Measurements from ENCODE around the gene RAD51. TPM values are rescaled to one million over a fixed set of nuclear protein-coding genes. Genes with fewer than 3 reads are reported as not detected.
A peak's percentile ranks its signal among the peaks of the same experiment; 100 is the strongest.

Gene RAD51
- total and polyA plus RNA-seq, 9 donors, result 0.41 to 2.5 (median 0.73) TPM; not detected in 3

DNA sequence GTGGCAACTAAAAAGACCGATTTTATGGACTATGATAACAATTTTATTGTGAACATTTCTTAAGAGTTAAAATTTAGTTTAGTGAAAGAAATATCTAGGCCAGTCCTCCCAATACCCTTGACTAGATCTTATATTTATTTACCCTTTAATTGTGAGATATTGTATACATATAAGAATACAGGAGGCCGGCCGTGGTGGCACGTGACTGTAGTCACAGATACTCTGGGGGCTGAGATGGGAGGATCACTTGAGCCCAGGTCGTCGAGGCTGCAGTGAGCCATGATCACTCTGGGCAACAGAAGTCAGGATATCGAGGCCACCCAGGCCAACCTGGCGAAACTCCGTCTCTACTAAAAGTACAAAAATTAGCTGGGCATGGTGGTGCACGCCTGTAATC is 60.8 kb downstream of the RAD51 start:
- H3K9me3 ChIP-seq, result no peaks in the 10 kb centered on the region
- H3K27me3 ChIP-seq, result no peaks in the 10 kb centered on the region
- DNase-seq, result no peak
- H3K4me3 ChIP-seq, result peak overlapping the region; percentile 68
- WGBS, 3 donors, result 56 to 68% (median 59%) methylated on average over 10 of the region's 10 CpGs
- TF ChIP-seq, protein P1, sequence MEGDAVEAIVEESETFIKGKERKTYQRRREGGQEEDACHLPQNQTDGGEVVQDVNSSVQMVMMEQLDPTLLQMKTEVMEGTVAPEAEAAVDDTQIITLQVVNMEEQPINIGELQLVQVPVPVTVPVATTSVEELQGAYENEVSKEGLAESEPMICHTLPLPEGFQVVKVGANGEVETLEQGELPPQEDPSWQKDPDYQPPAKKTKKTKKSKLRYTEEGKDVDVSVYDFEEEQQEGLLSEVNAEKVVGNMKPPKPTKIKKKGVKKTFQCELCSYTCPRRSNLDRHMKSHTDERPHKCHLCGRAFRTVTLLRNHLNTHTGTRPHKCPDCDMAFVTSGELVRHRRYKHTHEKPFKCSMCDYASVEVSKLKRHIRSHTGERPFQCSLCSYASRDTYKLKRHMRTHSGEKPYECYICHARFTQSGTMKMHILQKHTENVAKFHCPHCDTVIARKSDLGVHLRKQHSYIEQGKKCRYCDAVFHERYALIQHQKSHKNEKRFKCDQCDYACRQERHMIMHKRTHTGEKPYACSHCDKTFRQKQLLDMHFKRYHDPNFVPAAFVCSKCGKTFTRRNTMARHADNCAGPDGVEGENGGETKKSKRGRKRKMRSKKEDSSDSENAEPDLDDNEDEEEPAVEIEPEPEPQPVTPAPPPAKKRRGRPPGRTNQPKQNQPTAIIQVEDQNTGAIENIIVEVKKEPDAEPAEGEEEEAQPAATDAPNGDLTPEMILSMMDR (IDR thresholded peaks at IDR 0.05), result no peak
- TF ChIP-seq POLR2A (IDR thresholded peaks at IDR 0.05) (no peak), EP300 (IDR thresholded peaks at IDR 0.05) (no peak)
- H3K27ac ChIP-seq, result peak overlapping the region; percentile 22 to 83
- H3K36me3 ChIP-seq, result no peaks in the 10 kb centered on the region
- H3K4me1 ChIP-seq (ENCODE audit: insufficient read depth), result peaks cover 1% of the 10 kb centered on the region
- intact Hi-C loops (cut with DNase I), result loop anchor here in 1 of 4 donors (10.0 kb wide), 1 partner anchor 191 kb away; the partner anchor contains the start of genes CCDC32 and RPUSD2

DNA sequence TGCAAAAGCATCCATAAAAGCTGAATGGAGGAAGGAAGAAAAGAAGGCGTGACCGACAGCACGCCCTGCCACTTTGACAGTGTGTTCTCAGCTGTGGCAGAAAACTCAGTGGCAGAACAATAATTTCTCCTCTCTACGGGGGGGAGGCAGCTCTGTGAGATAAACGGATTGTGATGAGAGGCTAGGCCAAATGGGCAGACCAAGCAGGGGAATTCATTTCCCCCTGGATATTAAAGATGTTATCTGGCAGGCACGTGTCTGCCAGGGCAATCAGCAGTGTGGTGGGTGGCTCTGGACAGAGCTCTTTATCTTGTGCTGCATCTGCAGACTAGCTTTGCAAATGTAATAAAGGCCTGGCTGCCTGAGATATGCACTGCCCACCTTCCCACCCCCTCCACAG is 62.0 kb downstream of the RAD51 start:
- intact Hi-C loops (cut with DNase I), result loop anchor here in 1 of 4 donors (10.0 kb wide), 1 partner anchor 192 kb away; the partner anchor contains the start of genes CCDC32 and RPUSD2
- H3K27ac ChIP-seq, result no peak overlapping the region
- no peak for TF ChIP-seq EP300 (IDR thresholded peaks at IDR 0.05)
- TF ChIP-seq, protein P1 (IDR thresholded peaks at IDR 0.05), result no peak
- TF ChIP-seq POLR2A (IDR thresholded peaks at IDR 0.05), result no peak
- H3K36me3 ChIP-seq, result no peaks in the 10 kb centered on the region
- peaks cover 1% of the 10 kb centered on the region for H3K4me1 ChIP-seq (ENCODE audit: insufficient read depth)
- DNase-seq, result no peak
- no peaks in the 10 kb centered on the region for H3K9me3 ChIP-seq
- 44 to 54% (median 49%) methylated on average over 6 of the region's 6 CpGs for WGBS, 3 donors
- no peaks in the 10 kb centered on the region for H3K27me3 ChIP-seq
- no peak overlapping the region for H3K4me3 ChIP-seq

DNA sequence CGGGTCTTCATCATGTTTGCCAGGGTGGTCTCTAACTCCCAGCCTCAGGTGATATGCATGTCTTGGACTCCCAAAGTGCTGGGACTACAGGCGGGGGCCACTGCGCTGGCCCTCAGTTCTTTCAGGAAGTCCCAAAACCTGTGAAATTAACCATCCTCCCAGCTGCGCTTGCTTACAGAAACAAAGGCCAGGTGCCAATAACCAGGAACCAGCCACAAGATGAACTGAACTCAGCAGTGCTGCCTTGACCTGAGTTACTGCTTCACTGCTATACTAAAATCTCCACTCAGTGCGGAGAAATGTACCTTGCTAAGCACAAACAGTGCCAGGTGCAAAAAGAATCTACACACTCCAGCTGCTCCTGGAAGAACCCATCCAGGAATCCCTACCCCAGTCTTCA is 65.0 kb downstream of the RAD51 start:
- TF ChIP-seq EP300 (IDR thresholded peaks at IDR 0.05), result no peak
- TF ChIP-seq, protein P1 (IDR thresholded peaks at IDR 0.05), result no peak
- TF ChIP-seq POLR2A (IDR thresholded peaks at IDR 0.05), result no peak
- Histone ChIP-seq H3K4me3 (no peak overlapping the region), H3K36me3 (no peaks in the 10 kb centered on the region), H3K27ac (no peak overlapping the region), H3K4me1 (ENCODE audit: insufficient read depth) (peaks cover 7% of the 10 kb centered on the region), H3K27me3 (no peaks in the 10 kb centered on the region), H3K9me3 (no peaks in the 10 kb centered on the region)
- intact Hi-C loops (cut with DNase I), result loop anchor here in 1 of 4 donors (10.0 kb wide), 1 partner anchor 195 kb away; the partner anchor contains the start of genes CCDC32 and RPUSD2
- WGBS, 3 donors, result 86 to 97% (median 95%) methylated on average over 5 of the region's 5 CpGs
- DNase-seq, result no peak

DNA sequence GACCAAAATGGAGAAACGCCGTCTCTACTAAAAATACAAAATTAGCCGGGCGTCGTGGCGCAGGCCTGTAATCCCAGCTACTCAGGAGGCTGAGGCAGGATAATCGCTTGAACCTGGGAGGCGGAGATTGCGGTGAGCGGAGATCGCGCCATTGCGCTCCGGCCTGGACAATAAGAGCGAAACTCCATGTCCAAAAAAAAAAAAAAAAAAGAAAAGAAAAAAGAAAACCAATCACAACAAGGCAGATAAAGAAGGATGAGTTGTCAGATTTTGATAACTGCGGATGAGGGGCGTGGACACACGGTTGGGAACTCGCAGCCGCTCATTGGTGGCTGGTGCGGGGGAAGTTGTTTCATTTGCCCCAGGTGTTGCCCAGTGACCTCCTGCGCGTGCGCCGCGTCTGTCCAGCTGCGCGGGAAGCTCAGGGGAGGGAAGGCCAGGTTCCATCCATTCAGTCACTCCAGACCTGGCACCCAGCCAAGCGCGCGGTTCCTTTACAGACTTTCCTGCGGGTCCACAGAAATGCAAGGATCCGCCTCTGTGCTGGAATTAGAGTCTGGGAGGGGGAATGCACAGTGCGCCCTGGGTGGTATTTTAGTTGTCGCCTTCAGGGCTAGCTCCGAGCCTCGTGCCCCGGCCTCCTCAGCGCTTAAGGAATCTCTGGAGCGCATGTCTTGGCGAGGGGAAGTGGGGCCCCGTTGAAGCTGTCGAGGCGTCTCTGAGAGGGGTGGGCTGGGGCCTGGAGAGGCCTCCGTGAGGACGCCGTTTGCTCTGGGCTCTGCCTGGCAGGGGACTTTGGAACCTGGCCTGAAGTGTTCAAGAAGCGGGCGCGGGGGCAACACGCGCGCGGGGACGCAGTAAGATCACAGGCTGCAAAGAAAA is 68.2 kb downstream of the RAD51 start:
- peak; percentile 79 to 87 (median 82) for DNase-seq
- Histone ChIP-seq H3K27ac (peak overlapping the region; percentile 75 to 89), H3K27me3 (no peaks in the 10 kb centered on the region), H3K4me1 (ENCODE audit: insufficient read depth) (peaks cover 7% of the 10 kb centered on the region), H3K36me3 (no peaks in the 10 kb centered on the region), H3K4me3 (peak overlapping the region; percentile 69), H3K9me3 (no peaks in the 10 kb centered on the region)
- 26 to 31% (median 28%) methylated on average over 50 to 55 of the region's 55 CpGs for WGBS, 3 donors
- TF ChIP-seq EP300 (IDR thresholded peaks at IDR 0.05) (no peak), POLR2A (IDR thresholded peaks at IDR 0.05) (no peak)
- TF ChIP-seq, protein P1 (IDR thresholded peaks at IDR 0.05), result no peak
- intact Hi-C loops (cut with DNase I), result no loop called here

All from ovary (tissue), 9 donors.